OCI-M2 (cell line): ENCODE results near the gene ATP5MC2.
"Not testable (repeated sequence)": the region's sequence is repeated elsewhere in the genome, so short reads cannot be mapped to it uniquely, and the experiment has no call there.

ENCODE experiments used
- DNase-seq: peaks from one replicate; lab custom pipeline; 2025; ENCODE audit not compliant: unreplicated experiment; lab: John Stamatoyannopoulos, UW

ATP5MC2 gene

GRCh38 chr12:53653595-53653994 lies 22.3 kb downstream of the ATP5MC2 start:
- no peak for DNase-seq

- no peak for DNase-seq
Measured at GRCh38 chr12:53652366-53652765, 23.5 kb downstream of the ATP5MC2 start.

GRCh38 chr12:53651737-53652136 lies 24.1 kb downstream of the ATP5MC2 start:
- DNase-seq = no peak

- DNase-seq = not testable (repeated sequence)
Measured at GRCh38 chr12:53646300-53646699, 29.6 kb downstream of the ATP5MC2 start.

- DNase-seq = no peak
Measured at GRCh38 chr12:53645165-53645564, 30.7 kb downstream of the ATP5MC2 start.

- no peak for DNase-seq
Measured at GRCh38 chr12:53644133-53644532, 31.8 kb downstream of the ATP5MC2 start.

- DNase-seq = no peak
Measured at GRCh38 chr12:53643232-53643979, 32.5 kb downstream of the ATP5MC2 start.

GRCh38 chr12:53638057-53638456 lies 37.8 kb downstream of the ATP5MC2 start:
- DNase-seq = no peak

- DNase-seq = no peak
Measured at GRCh38 chr12:53636641-53637040, 39.2 kb downstream of the ATP5MC2 start.

- not testable (repeated sequence) for DNase-seq
Measured at GRCh38 chr12:53635708-53636107, 40.2 kb downstream of the ATP5MC2 start.

- DNase-seq = no peak
Measured at GRCh38 chr12:53631721-53632120, 44.2 kb downstream of the ATP5MC2 start.

- no peak for DNase-seq
Measured at GRCh38 chr12:53627919-53628318, 48.0 kb downstream of the ATP5MC2 start.

GRCh38 chr12:53626702-53627169 lies 49.1 kb downstream of the ATP5MC2 start:
- peak; percentile 24 for DNase-seq

GRCh38 chr12:53625946-53626701 lies 49.8 kb downstream of the ATP5MC2 start, which contains the start of gene ATF7:
Gene ATF7, minus strand, starts transcription at chr12:53626382. Its CDS starts 25,382 bp downstream, at chr12:53601000.
- peak; percentile 94 for DNase-seq

GRCh38 chr12:53625373-53625945 lies 50.4 kb downstream of the ATP5MC2 start:
- DNase-seq = no peak

GRCh38 chr12:53624956-53625355 lies 50.9 kb downstream of the ATP5MC2 start:
- no peak for DNase-seq

GRCh38 chr12:53624458-53624857 lies 51.4 kb downstream of the ATP5MC2 start:
- DNase-seq = no peak

GRCh38 chr12:53623548-53624385 lies 52.1 kb downstream of the ATP5MC2 start:
- no peak for DNase-seq

- no peak for DNase-seq
Measured at GRCh38 chr12:53622724-53623123, 53.2 kb downstream of the ATP5MC2 start.

GRCh38 chr12:53618275-53618674 lies 57.6 kb downstream of the ATP5MC2 start:
- no peak for DNase-seq

GRCh38 chr12:53617700-53618099 lies 58.2 kb downstream of the ATP5MC2 start:
- no peak for DNase-seq
